Stimulated activated CD4-positive, alpha-beta T cell treated with anti-CD3 and anti-CD28 coated beads, Interleukin-4, amount 100 ng/mL, for 4 hours (primary cell): Measurements from ENCODE around the gene SAMD3.
"Not testable (repeated sequence)": the region's sequence is repeated elsewhere in the genome, so short reads cannot be mapped to it uniquely, and the experiment has no call there.

Experiments
- DNase-seq, 2 experiments: peaks; one replicate each; pipeline ENCODE4 v3.0.0-alpha.2; 2020

Gene SAMD3

GRCh38 chr6:130170160-130170559, 52.6 kb downstream of the SAMD3 start:
- DNase-seq = not testable (repeated sequence)

GRCh38 chr6:130167655-130168054, 55.1 kb downstream of the SAMD3 start:
- no peak for DNase-seq

GRCh38 chr6:130164251-130164650, 58.5 kb downstream of the SAMD3 start:
- no peak for DNase-seq

GRCh38 chr6:130163266-130163665, 59.5 kb downstream of the SAMD3 start:
- DNase-seq = no peak

GRCh38 chr6:130162421-130162820, 60.3 kb downstream of the SAMD3 start:
- DNase-seq = no peak

GRCh38 chr6:130161683-130162404, 60.9 kb downstream of the SAMD3 start:
- DNase-seq = no peak

GRCh38 chr6:130159956-130160355, 62.8 kb downstream of the SAMD3 start:
- no peak for DNase-seq

- DNase-seq = no peak
Measured at GRCh38 chr6:130158548-130158947, 64.2 kb downstream of the SAMD3 start.

GRCh38 chr6:130158056-130158455, 64.7 kb downstream of the SAMD3 start:
- no peak for DNase-seq

GRCh38 chr6:130156908-130157307, 65.8 kb downstream of the SAMD3 start:
- no peak for DNase-seq

GRCh38 chr6:130152908-130153510, 69.7 kb downstream of the SAMD3 start:
- no peak for DNase-seq

- DNase-seq = no peak
Measured at GRCh38 chr6:130150906-130151305, 71.8 kb downstream of the SAMD3 start.

- DNase-seq = not testable (repeated sequence)
Measured at GRCh38 chr6:130149016-130149415, 73.7 kb downstream of the SAMD3 start.

- no peak for DNase-seq
Measured at GRCh38 chr6:130148181-130148580, 74.6 kb downstream of the SAMD3 start.

- DNase-seq = no peak
Measured at GRCh38 chr6:130147111-130147510, 75.6 kb downstream of the SAMD3 start.

- no peak for DNase-seq
Measured at GRCh38 chr6:130143709-130144108, 79.0 kb downstream of the SAMD3 start.

- DNase-seq = no peak
Measured at GRCh38 chr6:130140084-130140483, 82.7 kb downstream of the SAMD3 start.

- DNase-seq = no peak
Measured at GRCh38 chr6:130138909-130139242, 83.9 kb downstream of the SAMD3 start.

GRCh38 chr6:130138116-130138908, 84.4 kb downstream of the SAMD3 start:
- DNase-seq = no peak

- no peak for DNase-seq
Measured at GRCh38 chr6:130136798-130137197, 86.0 kb downstream of the SAMD3 start.

- no peak for DNase-seq
Measured at GRCh38 chr6:130134582-130134981, 88.2 kb downstream of the SAMD3 start.

- DNase-seq = peak in 1 of 2 experiments; percentile 17
Measured at GRCh38 chr6:130132286-130132701, 90.5 kb downstream of the SAMD3 start.

- DNase-seq = no peak
Measured at GRCh38 chr6:130129762-130130246, 92.9 kb downstream of the SAMD3 start.

GRCh38 chr6:130128326-130128725, 94.4 kb downstream of the SAMD3 start:
- DNase-seq = no peak
